SK-N-SH treated with all-trans-retinoic acid at 6 μM for 48 hours (cell line): Measurements from ENCODE around the gene GHRHR.

Source experiments
- CSDC2 ChIP-seq: fragments of 250-450 bp; sonication (Bioruptor Pico); IDR thresholded peaks from 2 replicates; pipeline ENCODE4 v1.5.0; 2020; ENCODE audit warnings: mild to moderate bottlenecking, moderate library complexity
- PPARA ChIP-seq: fragments of 250-450 bp; sonication (Bioruptor Pico); IDR thresholded peaks from 2 replicates; pipeline ENCODE4 v1.5.0; 2020; ENCODE audit warnings: mild to moderate bottlenecking, borderline replicate concordance
- RARB ChIP-seq: fragments of 250-450 bp; sonication (Bioruptor Pico); IDR thresholded peaks from 2 replicates; pipeline ENCODE4 v1.8.0; 2021; ENCODE audit warnings: mild to moderate bottlenecking, moderate library complexity
- TCF4 ChIP-seq: fragments of 250-450 bp; sonication (Bioruptor Pico); IDR thresholded peaks from 2 replicates; pipeline ENCODE4 v1.8.0; 2021; ENCODE audit warnings: mild to moderate bottlenecking, moderate library complexity, borderline replicate concordance
- TF ChIP-seq, protein P1 (sequence below): fragments of 250-450 bp; sonication (Bioruptor Pico); IDR thresholded peaks from 2 replicates; pipeline ENCODE4 v1.8.0; 2020; ENCODE audit warnings: mild to moderate bottlenecking, moderate library complexity, borderline replicate concordance

DNA sequence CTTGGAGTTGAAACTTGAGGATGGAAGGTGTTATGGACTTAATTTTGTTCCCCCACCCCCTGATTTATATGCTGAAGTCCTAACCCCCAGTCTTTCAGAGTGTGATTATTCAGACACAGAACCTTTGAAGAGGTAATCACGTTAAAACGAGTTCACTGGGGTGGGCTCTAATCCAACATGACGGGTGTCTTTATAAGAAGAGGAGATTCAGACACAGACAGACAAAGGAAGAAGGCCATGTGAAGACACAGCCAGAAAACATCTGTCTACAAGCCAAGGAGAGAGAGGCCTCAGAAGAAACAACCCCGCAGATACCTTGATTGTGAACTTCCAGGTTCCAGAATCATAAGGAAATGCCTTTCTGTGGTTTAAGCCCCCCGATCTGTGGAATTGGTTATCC, 37.0 kb downstream of the GHRHR start:
- TF ChIP-seq, protein P1, sequence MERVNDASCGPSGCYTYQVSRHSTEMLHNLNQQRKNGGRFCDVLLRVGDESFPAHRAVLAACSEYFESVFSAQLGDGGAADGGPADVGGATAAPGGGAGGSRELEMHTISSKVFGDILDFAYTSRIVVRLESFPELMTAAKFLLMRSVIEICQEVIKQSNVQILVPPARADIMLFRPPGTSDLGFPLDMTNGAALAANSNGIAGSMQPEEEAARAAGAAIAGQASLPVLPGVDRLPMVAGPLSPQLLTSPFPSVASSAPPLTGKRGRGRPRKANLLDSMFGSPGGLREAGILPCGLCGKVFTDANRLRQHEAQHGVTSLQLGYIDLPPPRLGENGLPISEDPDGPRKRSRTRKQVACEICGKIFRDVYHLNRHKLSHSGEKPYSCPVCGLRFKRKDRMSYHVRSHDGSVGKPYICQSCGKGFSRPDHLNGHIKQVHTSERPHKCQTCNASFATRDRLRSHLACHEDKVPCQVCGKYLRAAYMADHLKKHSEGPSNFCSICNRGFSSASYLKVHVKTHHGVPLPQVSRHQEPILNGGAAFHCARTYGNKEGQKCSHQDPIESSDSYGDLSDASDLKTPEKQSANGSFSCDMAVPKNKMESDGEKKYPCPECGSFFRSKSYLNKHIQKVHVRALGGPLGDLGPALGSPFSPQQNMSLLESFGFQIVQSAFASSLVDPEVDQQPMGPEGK (CRISPR knock-in tag) = no peak
- no peak for TF ChIP-seq TCF4 (CRISPR knock-in tag)
- TF ChIP-seq PPARA (CRISPR knock-in tag) = no peak
- TF ChIP-seq CSDC2 (CRISPR knock-in tag) = no peak
- no peak for TF ChIP-seq RARB (CRISPR knock-in tag)
